Thoracic aorta (tissue), 2 donors: ENCODE measurements around the gene ERCC2. TPM values are rescaled to one million over a fixed set of nuclear protein-coding genes. Genes with fewer than 3 reads are reported as not detected.

Source experiments
- ATAC-seq: fragments of 150-250 bp; one replicate; pipeline ENCODE4 v1.8.0; 2017; ENCODE audit warnings: low read depth; ENCODE audit not compliant: insufficient number of reproducible peaks, low FRiP score
- DNase-seq: peaks from one replicate; pipeline ENCODE4 v3.0.0-alpha.2; 2020; ENCODE audit warnings: low spot score
- H3K27ac ChIP-seq, 2 donors: fragments of 200-600 bp; sonication (generic); 1 replicate in 1 of 2; 2 replicates in 1 of 2; pipeline ENCODE4 v1.5.1; 2016; ENCODE audit warnings: mild to moderate bottlenecking in 2 of 2, moderate library complexity in 2 of 2
- H3K27me3 ChIP-seq: fragments of 200-600 bp; sonication (generic); replicated peaks from 2 replicates; pipeline ENCODE4 v1.6.0; 2016; ENCODE audit warnings: mild to moderate bottlenecking; ENCODE audit not compliant: insufficient read depth
- H3K36me3 ChIP-seq: fragments of 200-600 bp; sonication (generic); one replicate; pipeline ENCODE4 v1.5.1; 2016
- H3K4me1 ChIP-seq, 2 donors: fragments of 200-600 bp; sonication (generic); 1 replicate in 1 of 2; 2 replicates in 1 of 2; pipeline versions ENCODE4 v1.5.1 to v1.6.0; 2016; ENCODE audit warnings: low read depth in 2 of 2, mild to moderate bottlenecking in 1 of 2; ENCODE audit not compliant: control insufficient read depth in 1 of 2
- H3K4me3 ChIP-seq: fragments of 200-600 bp; sonication (generic); 2 replicates; pipeline ENCODE4 v1.5.1; 2016; ENCODE audit warnings: mild to moderate bottlenecking
- H3K9me3 ChIP-seq: fragments of 200-600 bp; sonication (generic); 2 replicates; pipeline ENCODE4 v1.5.1; 2016
- CTCF ChIP-seq: fragments of 200-600 bp; sonication (generic); IDR thresholded peaks from one replicate; pipeline ENCODE4 v1.5.1; 2019; ENCODE audit warnings: antibody characterized with exemption
- total RNA-seq, 2 donors: library from RNA; depleted of rRNA; stranded (reverse); fragments of >200 nt; gene quantifications; one replicate each; pipeline versions ENCODE4 v1.1.0 to v1.2.3, GENCODE V29; 2016

The ERCC2 gene
- total RNA-seq, 2 donors from 2014 or later = 11.6 to 18.3 TPM

- DNase-seq = no peak
- Histone ChIP-seq H3K9me3 (no peaks in the 10 kb centered on the region), H3K27ac (no peak overlapping the region), H3K4me1 (peaks cover 12 to 42% of the 10 kb centered on the region in 2 donors), H3K4me3 (peak overlapping the region; percentile 88), H3K27me3 (no peaks in the 10 kb centered on the region), H3K36me3 (no peaks in the 10 kb centered on the region)
- TF ChIP-seq CTCF = no peak
- no peak for ATAC-seq
These were observed 36.7 kb upstream of the ERCC2 start for GRCh38 chr19:45407091-45407375.

- peaks cover 12 to 42% of the 10 kb centered on the region in 2 donors for H3K4me1 ChIP-seq
- DNase-seq (no peak), ATAC-seq (peak; percentile 54)
- H3K36me3 ChIP-seq = no peaks in the 10 kb centered on the region
- H3K9me3 ChIP-seq = no peaks in the 10 kb centered on the region
- peak within 1 kb of the TSS; percentile 97 for H3K27ac ChIP-seq
- H3K4me3 ChIP-seq = peak within 1 kb of the TSS; percentile 88
- H3K27me3 ChIP-seq = no peaks in the 10 kb centered on the region
- no peak for TF ChIP-seq CTCF
These were observed 36.1 kb upstream of the ERCC2 start, which contains the start of gene POLR1G for GRCh38 chr19:45406226-45407090. POLR1G (plus strand) TSS chr19:45406644; CDS start chr19:45406697, 53 bp downstream.

- Histone ChIP-seq H3K36me3 (no peaks in the 10 kb centered on the region), H3K9me3 (no peaks in the 10 kb centered on the region), H3K27me3 (no peaks in the 10 kb centered on the region), H3K4me3 (peak overlapping the region; percentile 88), H3K27ac (peak overlapping the region; percentile 97), H3K4me1 (peaks cover 12 to 42% of the 10 kb centered on the region in 2 donors)
- ATAC-seq (peak; percentile 63), DNase-seq (peak; percentile 65)
- TF ChIP-seq CTCF = no peak
These were observed 35.3 kb upstream of the ERCC2 start for GRCh38 chr19:45405435-45406225.

- peaks cover 12 to 42% of the 10 kb centered on the region in 2 donors for H3K4me1 ChIP-seq
- peak; percentile 36 for DNase-seq
These were observed 34.4 kb upstream of the ERCC2 start, which contains the start of gene PPP1R13L for GRCh38 chr19:45404557-45405434. PPP1R13L (minus strand) TSS chr19:45405069; CDS start chr19:45398318, 6,751 bp downstream.

More at GRCh38 chr19:45404557-45405434, 34.4 kb upstream of the ERCC2 start, which contains the start of gene PPP1R13L:
- Histone ChIP-seq H3K9me3 (no peaks in the 10 kb centered on the region), H3K27me3 (no peaks in the 10 kb centered on the region), H3K36me3 (no peaks in the 10 kb centered on the region), H3K4me3 (peak within 1 kb of the TSS; percentile 88), H3K27ac (peak within 1 kb of the TSS; percentile 97)
- TF ChIP-seq CTCF = no peak
- ATAC-seq = peak; percentile 32
